ENCODE data around the gene NUP214. TPM values are rescaled to one million over a fixed set of nuclear protein-coding genes. Genes with fewer than 3 reads are reported as not detected.

NUP214 gene
- total RNA-seq, 4 donors from 2014 or later = 36.1 to 104 (median 69.6) TPM

- TF ChIP-seq CTCF (IDR thresholded peaks at IDR 0.05) (no peak), POLR2A (IDR thresholded peaks at IDR 0.05) (no peak), POLR2AphosphoS5 (IDR thresholded peaks at IDR 0.05) (no peak), EP300 (IDR thresholded peaks at IDR 0.05) (no peak)
- WGBS = no CpG with 5 or more reads among the region's 60 CpGs
- Histone ChIP-seq H3K4me1 (peaks cover 12% of the 10 kb centered on the region), H3K36me3 (no peaks in the 10 kb centered on the region), H3K27ac (peak overlapping the region; percentile 31), H3K9me3 (no peaks in the 10 kb centered on the region), H3K27me3 (peaks cover 24% of the 10 kb centered on the region), H3K4me3 (peak overlapping the region; percentile 70)
- DNase-seq (ENCODE audit: low spot score in 2 of 2) = no peak
These were observed 151.5 kb downstream of the NUP214 start for GRCh38 chr9:131276891-131277286.

- WGBS = no CpG with 5 or more reads among the region's 78 CpGs
- peaks cover 29% of the 10 kb centered on the region for H3K27me3 ChIP-seq
- TF ChIP-seq POLR2A (IDR thresholded peaks at IDR 0.05) (no peak), CTCF (IDR thresholded peaks at IDR 0.05) (no peak), POLR2AphosphoS5 (IDR thresholded peaks at IDR 0.05) (no peak), EP300 (IDR thresholded peaks at IDR 0.05) (no peak)
- peak overlapping the region; percentile 31 for H3K27ac ChIP-seq
- H3K36me3 ChIP-seq = no peaks in the 10 kb centered on the region
- H3K9me3 ChIP-seq = no peaks in the 10 kb centered on the region
- H3K4me3 ChIP-seq = peak overlapping the region; percentile 70
- no peak for DNase-seq (ENCODE audit: low spot score in 2 of 2)
- H3K4me1 ChIP-seq = peaks cover 14% of the 10 kb centered on the region
These were observed 152.0 kb downstream of the NUP214 start for GRCh38 chr9:131277287-131277909.

- H3K27me3 ChIP-seq = peaks cover 36% of the 10 kb centered on the region
- no peak overlapping the region for H3K27ac ChIP-seq
- peak in 1 of 2 donors; percentile 85 for DNase-seq (ENCODE audit: low spot score in 2 of 2)
- H3K36me3 ChIP-seq = no peaks in the 10 kb centered on the region
- WGBS = 3% methylated on average over 38 of the region's 59 CpGs
- peak overlapping the region; percentile 70 for H3K4me3 ChIP-seq
- H3K9me3 ChIP-seq = no peaks in the 10 kb centered on the region
- TF ChIP-seq CTCF (IDR thresholded peaks at IDR 0.05) = no peak
- TF ChIP-seq POLR2A (IDR thresholded peaks at IDR 0.05) = no peak
- no peak for TF ChIP-seq EP300 (IDR thresholded peaks at IDR 0.05)
- TF ChIP-seq POLR2AphosphoS5 (IDR thresholded peaks at IDR 0.05) = no peak
- H3K4me1 ChIP-seq = peaks cover 21% of the 10 kb centered on the region
These were observed 152.7 kb downstream of the NUP214 start for GRCh38 chr9:131277910-131278701.

GRCh38 chr9:131278702-131279111, 153.3 kb downstream of the NUP214 start:
- peaks cover 21% of the 10 kb centered on the region for H3K4me1 ChIP-seq

More at GRCh38 chr9:131278702-131279111, 153.3 kb downstream of the NUP214 start:
- TF ChIP-seq POLR2AphosphoS5 (IDR thresholded peaks at IDR 0.05) (no peak), EP300 (IDR thresholded peaks at IDR 0.05) (no peak), POLR2A (IDR thresholded peaks at IDR 0.05) (no peak), CTCF (IDR thresholded peaks at IDR 0.05) (no peak)
- H3K27ac ChIP-seq = no peak overlapping the region
- H3K4me3 ChIP-seq = peak overlapping the region; percentile 70
- H3K36me3 ChIP-seq = no peaks in the 10 kb centered on the region
- DNase-seq (ENCODE audit: low spot score in 2 of 2) = no peak
- H3K9me3 ChIP-seq = no peaks in the 10 kb centered on the region
- H3K27me3 ChIP-seq = peaks cover 38% of the 10 kb centered on the region
- WGBS = 52% methylated on average over 5 of the region's 10 CpGs
